Lower leg skin (tissue), 4 donors: Measurements from ENCODE around the gene HDGFL1. TPM values are rescaled to one million over a fixed set of nuclear protein-coding genes. Genes with fewer than 3 reads are reported as not detected.

Source experiments
- DNase-seq, 2 donors: peaks; one replicate each; pipeline ENCODE4 v3.0.0-alpha.2; 2019; ENCODE audit warnings: low spot score in 2 of 2
- H3K4me3 ChIP-seq: fragments of 200-600 bp; sonication (generic); 2 replicates; pipeline ENCODE4 v1.5.1; 2017; ENCODE audit warnings: mild to moderate bottlenecking, low read depth; ENCODE audit not compliant: poor library complexity, severe bottlenecking
- POLR2A ChIP-seq, 2 donors: fragments of 450-650 bp; IDR thresholded peaks; one replicate each; pipeline ENCODE4 v1.6.1; 2016 to 2017; ENCODE audit warnings: antibody characterized with exemption in 2 of 2, mild to moderate bottlenecking in 1 of 2, moderate library complexity in 1 of 2
- WGBS, 2 donors: methylation state at CpG; one replicate each; pipeline ENCODE4 v1.1.5; 2018; 5-methylcytosine and 5-hydroxymethylcytosine counted together
- intact Hi-C: fragments of 100-400 bp; cut with DNase I; formaldehyde crosslinking; loops from one replicate; pipeline ENCODE4 v1.15.0; 2023; ENCODE audit warnings: low total_unique reads
- total RNA-seq, 4 donors: library from RNA; depleted of rRNA; stranded (reverse); fragments of >200 nt; gene quantifications; one replicate each; pipeline ENCODE4 v1.1.0, GENCODE V29; 2016

Gene HDGFL1
- total RNA-seq, 4 donors from 2014 or later, result not detected

DNA sequence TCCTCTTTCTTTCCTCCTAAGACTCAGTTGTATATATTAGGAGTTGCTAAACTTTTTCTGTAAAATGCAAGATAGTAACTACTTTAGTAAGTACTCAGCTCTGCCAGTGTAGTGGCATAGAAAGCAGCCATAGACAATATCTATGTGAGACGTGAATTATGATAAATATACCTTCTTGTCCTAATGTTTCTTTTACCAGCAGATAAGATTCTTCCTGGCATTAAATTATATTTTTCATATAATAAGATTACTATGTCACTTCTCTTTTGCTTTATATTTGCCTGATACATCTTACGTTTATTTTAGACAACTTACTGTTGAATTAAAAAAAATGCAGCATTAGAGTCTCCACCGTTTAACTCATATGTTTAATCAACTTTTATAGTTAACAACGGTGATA, 51.7 kb downstream of the HDGFL1 start:
- no peak overlapping the region for H3K4me3 ChIP-seq
- intact Hi-C loops, result no loop called here
- DNase-seq, result no peak
- 86 to 88% methylated on average over 4 of the region's 4 CpGs for WGBS, 2 donors
- TF ChIP-seq POLR2A (IDR thresholded peaks at IDR 0.05), result no peak
